ENCODE measurements around the gene AREL1. TPM values are rescaled to one million over a fixed set of nuclear protein-coding genes. Genes with fewer than 3 reads are reported as not detected.
"Not testable (repeated sequence)": the region's sequence is repeated elsewhere in the genome, so short reads cannot be mapped to it uniquely, and the experiment has no call there.

The AREL1 gene, protein sequence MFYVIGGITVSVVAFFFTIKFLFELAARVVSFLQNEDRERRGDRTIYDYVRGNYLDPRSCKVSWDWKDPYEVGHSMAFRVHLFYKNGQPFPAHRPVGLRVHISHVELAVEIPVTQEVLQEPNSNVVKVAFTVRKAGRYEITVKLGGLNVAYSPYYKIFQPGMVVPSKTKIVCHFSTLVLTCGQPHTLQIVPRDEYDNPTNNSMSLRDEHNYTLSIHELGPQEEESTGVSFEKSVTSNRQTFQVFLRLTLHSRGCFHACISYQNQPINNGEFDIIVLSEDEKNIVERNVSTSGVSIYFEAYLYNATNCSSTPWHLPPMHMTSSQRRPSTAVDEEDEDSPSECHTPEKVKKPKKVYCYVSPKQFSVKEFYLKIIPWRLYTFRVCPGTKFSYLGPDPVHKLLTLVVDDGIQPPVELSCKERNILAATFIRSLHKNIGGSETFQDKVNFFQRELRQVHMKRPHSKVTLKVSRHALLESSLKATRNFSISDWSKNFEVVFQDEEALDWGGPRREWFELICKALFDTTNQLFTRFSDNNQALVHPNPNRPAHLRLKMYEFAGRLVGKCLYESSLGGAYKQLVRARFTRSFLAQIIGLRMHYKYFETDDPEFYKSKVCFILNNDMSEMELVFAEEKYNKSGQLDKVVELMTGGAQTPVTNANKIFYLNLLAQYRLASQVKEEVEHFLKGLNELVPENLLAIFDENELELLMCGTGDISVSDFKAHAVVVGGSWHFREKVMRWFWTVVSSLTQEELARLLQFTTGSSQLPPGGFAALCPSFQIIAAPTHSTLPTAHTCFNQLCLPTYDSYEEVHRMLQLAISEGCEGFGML
- 10 to 100 TPM; 11.7 to 16.6 (median 14.3) TPM for total RNA-seq
- 10 to 100 TPM in 2 of 3 donors, 1 to 10 TPM in 1; 4.8 to 20.2 (median 10.4) TPM for polyA plus RNA-seq

DNA sequence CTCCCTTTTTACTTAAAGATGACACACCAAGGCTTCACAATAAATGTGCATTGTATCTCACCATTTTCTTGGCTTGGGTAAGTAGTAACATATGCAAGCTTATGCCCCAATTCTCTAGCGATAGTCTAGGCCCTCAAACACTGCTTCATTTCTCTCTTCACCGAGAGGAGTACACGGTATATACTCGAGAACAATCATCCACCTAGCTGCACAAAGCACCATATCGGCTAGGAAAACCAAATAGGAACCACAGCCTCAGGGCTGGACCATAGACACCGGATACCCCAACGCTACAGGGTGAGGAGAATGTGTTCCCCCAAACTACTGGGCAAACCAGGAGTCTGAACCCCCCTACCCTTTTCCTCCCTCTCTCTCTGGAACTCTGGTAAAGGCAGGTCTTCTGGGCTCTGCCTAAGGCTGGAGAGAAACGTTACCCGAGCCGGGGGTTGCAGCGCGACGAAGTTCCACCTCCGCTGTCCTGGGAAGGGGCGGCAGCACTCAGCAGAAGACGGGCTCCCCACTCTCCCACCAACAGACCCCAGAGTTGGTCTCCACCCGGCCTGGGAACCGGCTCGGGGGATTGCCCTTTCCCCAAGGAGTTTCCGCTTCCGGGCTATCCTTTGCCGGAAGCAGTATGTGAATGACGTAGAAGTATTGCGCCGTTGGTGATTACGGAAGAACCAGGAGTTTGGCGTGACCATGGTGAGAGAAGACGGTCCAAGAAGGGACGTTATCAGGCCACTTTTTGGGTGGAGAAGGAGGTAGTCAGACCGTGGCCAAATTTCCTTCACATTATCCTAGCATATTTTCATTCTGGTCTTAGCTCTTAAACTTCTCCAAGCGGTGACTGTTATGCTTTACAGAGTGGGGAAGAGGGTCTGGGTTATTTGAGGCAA, at the start of gene AREL1, which contains the start of gene FCF1:
TSS of gene AREL1 (minus strand) at position 582 of the 896 bp plus-strand sequence. CDS start 27,465 bp downstream, outside the sequence.
TSS of gene FCF1 (plus strand) at position 646 of the 896 bp plus-strand sequence. CDS start at position 700, 54 bp downstream.
- 0% methylated on average over 31 of the region's 31 CpGs for WGBS, 2 donors
- Histone ChIP-seq H3K4me1 (peaks cover 0 to 48% (median 34%) of the 10 kb centered on the region in 4 donors), H3K4me3 (peak within 1 kb of the TSS; percentile 66 to 81 (median 80))

DNA sequence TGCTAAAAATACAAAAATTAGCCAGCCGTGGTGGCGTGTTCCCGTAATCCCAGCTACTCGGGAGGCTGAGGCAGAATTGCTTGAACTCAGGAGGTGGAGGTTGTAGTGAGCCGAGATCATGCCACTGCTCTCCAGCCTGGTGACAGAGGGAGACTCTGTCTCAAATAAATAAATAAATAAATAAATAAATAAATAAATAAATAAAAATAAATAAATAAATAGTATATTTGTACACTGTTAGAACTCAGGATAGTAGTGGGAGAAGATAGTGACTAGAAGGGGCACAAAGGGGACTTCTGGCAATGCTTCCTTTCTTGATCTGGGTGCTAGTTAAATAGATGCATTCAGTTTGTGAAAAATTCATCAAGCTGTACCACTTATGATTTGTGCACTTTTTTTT, 45.6 kb upstream of the AREL1 start:
- H3K4me3 ChIP-seq; intact Hi-C loops (cut with DNase I); H3K36me3 ChIP-seq; H3K9me3 ChIP-seq; DNase-seq; H3K27me3 ChIP-seq; H3K4me1 ChIP-seq; H3K27ac ChIP-seq: not testable (repeated sequence)
- 94% methylated on average over 5 of the region's 5 CpGs for WGBS, 2 donors

More for the DNA sequence above, at the start of gene AREL1, which contains the start of gene FCF1:
- DNase-seq, result peak; percentile 91
- H3K27me3 ChIP-seq, result no peaks in the 10 kb centered on the region
- no peaks in the 10 kb centered on the region for H3K9me3 ChIP-seq
- peak; percentile 74 to 93 (median 92) for TF ChIP-seq POLR2AphosphoS5 (IDR thresholded peaks at IDR 0.05)
- TF ChIP-seq, protein P1, sequence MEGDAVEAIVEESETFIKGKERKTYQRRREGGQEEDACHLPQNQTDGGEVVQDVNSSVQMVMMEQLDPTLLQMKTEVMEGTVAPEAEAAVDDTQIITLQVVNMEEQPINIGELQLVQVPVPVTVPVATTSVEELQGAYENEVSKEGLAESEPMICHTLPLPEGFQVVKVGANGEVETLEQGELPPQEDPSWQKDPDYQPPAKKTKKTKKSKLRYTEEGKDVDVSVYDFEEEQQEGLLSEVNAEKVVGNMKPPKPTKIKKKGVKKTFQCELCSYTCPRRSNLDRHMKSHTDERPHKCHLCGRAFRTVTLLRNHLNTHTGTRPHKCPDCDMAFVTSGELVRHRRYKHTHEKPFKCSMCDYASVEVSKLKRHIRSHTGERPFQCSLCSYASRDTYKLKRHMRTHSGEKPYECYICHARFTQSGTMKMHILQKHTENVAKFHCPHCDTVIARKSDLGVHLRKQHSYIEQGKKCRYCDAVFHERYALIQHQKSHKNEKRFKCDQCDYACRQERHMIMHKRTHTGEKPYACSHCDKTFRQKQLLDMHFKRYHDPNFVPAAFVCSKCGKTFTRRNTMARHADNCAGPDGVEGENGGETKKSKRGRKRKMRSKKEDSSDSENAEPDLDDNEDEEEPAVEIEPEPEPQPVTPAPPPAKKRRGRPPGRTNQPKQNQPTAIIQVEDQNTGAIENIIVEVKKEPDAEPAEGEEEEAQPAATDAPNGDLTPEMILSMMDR (IDR thresholded peaks at IDR 0.05), result no peak
- TF ChIP-seq POLR2A (IDR thresholded peaks at IDR 0.05), result peak; percentile 65 to 74
- TF ChIP-seq EP300 (IDR thresholded peaks at IDR 0.05), result peak in 1 of 4 donors; percentile 10
- peak within 1 kb of the TSS; percentile 84 to 89 (median 84) for H3K27ac ChIP-seq
- peaks cover 0 to 29% (median 5%) of the 10 kb centered on the region in 4 donors for H3K36me3 ChIP-seq
- intact Hi-C loops (cut with DNase I), result loop anchor here (5.0 kb wide), 1 partner anchor 50 kb away; the partner anchor contains the start of gene YLPM1

DNA sequence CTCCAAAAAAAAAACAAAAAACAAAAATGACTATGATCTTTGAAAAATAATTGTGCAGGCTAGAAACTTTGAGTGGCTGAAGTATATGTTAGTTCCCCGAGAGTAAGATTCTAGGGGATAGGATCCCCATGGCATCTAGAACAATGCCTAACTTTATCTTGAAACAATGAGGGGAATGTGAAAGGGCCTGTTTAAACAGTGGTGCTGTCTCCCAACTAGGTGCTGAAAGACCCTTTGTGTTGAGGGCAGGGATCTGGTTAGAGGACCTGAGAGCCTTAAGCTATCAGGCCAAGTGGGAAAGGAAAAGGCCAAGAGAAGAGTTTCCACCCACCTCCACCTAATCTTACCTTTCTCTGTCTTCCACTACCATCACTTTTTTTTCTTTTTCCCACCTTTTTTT, 43.4 kb upstream of the AREL1 start:
- 92 to 96% methylated on average over 1 of the region's 1 CpG for WGBS, 2 donors
- H3K27me3 ChIP-seq, result no peaks in the 10 kb centered on the region
- no peak overlapping the region for H3K27ac ChIP-seq
- intact Hi-C loops (cut with DNase I), result no loop called here
- H3K9me3 ChIP-seq, result peaks cover 0 to 3% (median 0%) of the 10 kb centered on the region in 4 donors
- TF ChIP-seq POLR2AphosphoS5 (IDR thresholded peaks at IDR 0.05) (no peak), POLR2A (IDR thresholded peaks at IDR 0.05) (no peak), EP300 (IDR thresholded peaks at IDR 0.05) (no peak)
- TF ChIP-seq, protein P1 (IDR thresholded peaks at IDR 0.05), result no peak
- no peaks in the 10 kb centered on the region for H3K36me3 ChIP-seq
- H3K4me1 ChIP-seq, result no peaks in the 10 kb centered on the region
- H3K4me3 ChIP-seq, result no peak overlapping the region
- no peak for DNase-seq

DNA sequence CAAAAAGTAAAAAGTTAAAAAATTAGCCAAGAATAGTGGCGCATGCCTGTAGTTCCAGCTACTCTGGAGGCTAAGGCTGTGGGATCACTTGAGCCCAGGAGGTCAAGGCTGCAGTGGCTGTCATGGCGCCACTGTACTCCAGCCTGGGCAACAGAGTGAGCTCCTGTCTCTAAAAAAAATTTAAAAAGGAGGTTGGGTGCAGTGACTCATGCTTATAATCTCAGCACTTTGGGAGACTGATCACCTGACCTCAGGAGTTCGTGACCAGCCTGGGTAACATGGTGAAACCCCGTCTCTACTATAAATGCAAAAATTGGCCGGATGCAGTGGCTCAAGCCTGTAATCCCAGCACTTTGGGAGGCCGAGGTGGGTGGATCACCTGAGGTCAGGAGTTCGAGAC, 42.0 kb upstream of the AREL1 start:
- TF ChIP-seq POLR2A (IDR thresholded peaks at IDR 0.05) (no peak), EP300 (IDR thresholded peaks at IDR 0.05) (no peak), POLR2AphosphoS5 (IDR thresholded peaks at IDR 0.05) (no peak)
- TF ChIP-seq, protein P1 (IDR thresholded peaks at IDR 0.05), result no peak
- Histone ChIP-seq H3K27ac (no peak overlapping the region), H3K4me1 (no peaks in the 10 kb centered on the region), H3K36me3 (no peaks in the 10 kb centered on the region), H3K9me3 (peaks cover 0 to 3% (median 0%) of the 10 kb centered on the region in 4 donors), H3K27me3 (no peaks in the 10 kb centered on the region), H3K4me3 (no peak overlapping the region)
- 94 to 95% methylated on average over 7 of the region's 7 CpGs for WGBS, 2 donors
- intact Hi-C loops (cut with DNase I), result no loop called here
- DNase-seq, result no peak

All from sigmoid colon (tissue), 7 donors.